GM10847 (cell line): ENCODE results near the gene FAIM2.

Experiments
- POLR2A ChIP-seq: IDR thresholded peaks from 2 replicates; pipeline ENCODE4 v1.6.1; 2011; ENCODE audit not compliant: insufficient read length; ENCODE audit errors: extremely low read depth

The FAIM2 gene

DNA sequence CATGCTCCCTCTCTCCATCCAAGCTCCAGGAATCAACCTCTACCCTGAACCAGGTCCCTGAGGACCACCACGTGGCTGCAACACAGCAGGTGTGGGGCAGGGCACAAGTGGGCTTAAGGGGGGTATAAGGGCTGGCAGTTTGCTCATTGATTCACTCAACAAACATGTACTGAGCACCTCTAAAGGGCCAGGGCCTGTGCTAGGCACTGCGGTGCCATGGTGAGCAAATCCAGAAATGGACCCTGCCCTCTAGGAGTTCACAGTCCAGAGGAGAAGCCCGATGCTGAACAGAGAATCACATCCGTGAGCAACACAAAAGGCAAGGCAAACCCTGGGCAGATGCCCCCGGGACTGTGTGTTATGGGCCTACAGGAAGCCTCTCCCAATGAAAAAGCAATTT lies 40.3 kb upstream of the FAIM2 start:
- TF ChIP-seq POLR2A = no peak

DNA sequence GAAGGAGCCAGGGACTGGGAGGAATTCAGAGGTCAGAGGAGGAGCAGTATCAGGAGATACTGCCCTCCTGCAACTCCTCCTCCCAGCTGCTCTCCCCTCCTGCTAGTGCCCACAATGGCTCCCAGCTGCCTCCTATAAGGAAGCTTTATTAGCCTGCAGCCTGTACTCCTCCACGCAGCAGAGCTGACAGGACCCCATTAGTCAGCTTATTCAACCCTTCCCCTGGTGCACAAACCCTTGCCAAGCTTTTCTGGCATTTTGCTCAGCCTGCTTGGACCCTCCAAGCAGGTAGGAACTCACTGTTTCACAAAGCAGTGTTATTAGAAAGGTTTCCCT lies 39.9 kb upstream of the FAIM2 start:
- TF ChIP-seq POLR2A = no peak

DNA sequence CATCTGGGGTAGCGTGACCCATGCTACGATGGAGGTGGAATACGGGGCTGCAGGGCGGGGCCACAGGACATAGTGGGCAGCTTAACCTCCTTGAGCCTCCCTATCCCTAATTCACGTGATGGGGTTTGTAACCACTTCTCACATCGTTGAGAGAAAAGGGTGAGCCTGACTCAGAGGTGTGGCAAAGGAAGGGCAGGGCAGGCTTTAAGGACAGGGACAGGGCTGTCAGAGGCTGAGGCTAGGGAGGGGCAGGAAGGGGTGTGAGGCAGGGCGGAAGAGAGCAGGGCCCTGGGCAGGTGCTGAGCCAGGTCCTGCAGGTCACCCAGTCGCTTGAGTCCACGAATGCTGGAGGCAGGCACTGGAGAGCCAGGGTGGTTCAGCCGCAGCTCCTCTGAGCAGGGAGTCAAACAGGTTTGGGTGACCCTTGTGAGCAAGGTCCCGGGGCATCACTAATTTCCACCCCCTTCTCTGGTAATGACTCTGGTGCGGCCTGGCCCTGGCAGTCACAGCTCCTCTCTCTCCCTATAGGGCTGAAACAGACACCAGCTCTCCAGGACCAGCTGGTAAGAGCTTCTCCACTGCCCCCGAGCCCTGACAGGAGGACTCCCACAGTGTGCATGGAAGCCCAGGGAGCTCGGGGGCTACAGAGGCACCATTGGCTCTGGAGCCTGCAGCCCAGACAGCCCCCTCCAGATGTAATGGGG lies 39.4 kb upstream of the FAIM2 start:
- no peak for TF ChIP-seq POLR2A

DNA sequence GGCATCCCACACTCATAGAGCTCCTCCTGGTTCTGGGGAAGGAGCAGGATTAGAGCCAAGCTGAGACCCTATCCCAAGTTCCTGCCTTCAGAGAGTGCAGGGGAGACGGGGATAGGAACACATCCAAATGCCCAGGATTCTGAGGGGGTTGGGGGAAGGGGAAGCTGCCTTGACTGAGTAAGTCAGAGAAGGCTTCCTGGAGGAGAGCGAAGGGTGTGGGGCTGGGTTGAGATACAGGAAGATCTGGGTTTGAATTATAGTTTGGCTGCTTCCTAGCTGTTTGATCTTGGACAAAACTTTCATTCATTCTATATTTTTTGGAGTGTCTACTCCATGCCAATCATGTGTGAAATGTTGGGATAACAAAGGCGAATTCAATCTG lies 38.8 kb upstream of the FAIM2 start:
- no peak for TF ChIP-seq POLR2A

DNA sequence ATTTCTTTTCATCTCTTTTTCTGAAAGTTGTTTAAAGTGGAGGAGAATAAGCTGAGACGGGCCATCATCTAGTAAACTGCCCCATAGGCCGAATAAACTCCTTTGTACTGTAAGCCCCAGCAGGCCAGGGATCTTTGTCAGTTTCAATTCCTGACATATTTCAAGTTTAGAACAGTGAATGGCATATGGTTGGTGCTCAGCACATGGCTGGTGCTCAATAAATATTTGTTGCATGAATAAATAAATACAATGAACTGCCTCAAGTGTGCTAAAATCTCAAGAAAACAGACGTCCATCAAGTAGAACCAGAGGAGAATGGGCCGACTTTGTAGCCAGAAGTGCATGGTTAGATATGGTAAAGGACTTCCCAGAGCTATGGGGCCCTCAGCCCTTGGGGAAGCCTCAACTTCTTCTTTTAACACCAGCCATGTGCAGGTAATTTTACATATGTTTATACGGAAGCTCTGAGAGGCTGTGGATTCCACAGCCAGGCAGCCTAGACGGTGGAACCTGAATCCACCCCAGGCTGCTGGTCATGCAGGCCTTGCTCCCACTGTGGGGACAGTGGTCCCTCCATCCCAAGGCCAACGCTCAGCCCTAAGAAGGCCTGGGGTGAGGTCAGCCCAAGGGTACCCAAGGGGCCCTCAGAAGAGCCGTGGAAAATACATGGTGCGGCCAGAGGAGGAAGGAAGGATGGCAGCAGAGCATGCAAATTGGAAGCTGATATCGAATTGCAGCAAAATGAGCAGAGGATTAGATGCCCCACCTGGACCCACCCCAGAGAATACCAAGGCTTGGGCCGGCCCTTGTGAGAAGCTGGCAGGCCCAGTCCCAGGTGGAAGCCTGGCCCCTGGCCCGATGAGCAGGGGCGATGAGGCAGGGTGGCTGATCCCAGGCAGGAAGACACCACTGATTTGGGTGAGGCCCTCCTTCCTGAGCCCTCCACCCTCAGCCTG lies 38.1 kb upstream of the FAIM2 start:
- TF ChIP-seq POLR2A = no peak

DNA sequence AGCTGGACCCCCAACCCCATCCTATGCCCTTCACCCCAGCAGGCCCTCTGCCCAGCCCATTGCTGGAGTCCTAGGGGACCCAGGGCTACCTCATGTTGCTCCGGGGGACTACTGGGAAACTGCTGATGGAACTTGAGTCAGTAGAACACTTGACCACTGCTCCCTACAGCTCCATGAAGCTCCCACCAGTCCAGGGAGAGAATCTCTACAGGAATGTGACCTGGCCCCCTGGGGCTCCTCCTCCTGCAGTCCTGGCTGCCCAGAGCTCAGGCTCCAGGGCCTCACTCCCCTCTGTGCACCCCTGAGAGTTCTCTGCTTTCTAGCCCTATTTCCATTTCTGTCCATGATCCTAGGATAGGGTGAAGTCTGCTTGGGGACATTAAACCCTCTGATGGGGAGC lies 36.0 kb upstream of the FAIM2 start:
- no peak for TF ChIP-seq POLR2A

DNA sequence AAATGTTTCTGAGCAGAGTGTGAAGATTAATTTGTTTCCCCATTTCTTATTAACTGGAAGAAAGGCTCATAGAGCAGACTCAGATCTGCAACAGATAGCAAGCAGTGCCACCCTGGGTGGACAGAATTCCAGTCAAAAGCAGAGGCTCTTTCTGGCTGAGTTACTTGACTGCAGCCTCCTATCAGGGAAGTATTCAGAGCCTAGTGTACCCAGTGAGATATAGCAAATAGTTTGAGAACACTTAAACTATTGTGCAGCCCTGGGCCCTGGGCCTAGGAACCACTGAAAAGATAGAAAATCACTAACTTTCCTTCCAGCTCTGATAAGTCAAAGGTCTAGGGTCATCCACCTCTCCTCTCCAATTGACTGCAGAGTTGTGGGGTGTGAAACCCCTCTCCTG lies 35.6 kb upstream of the FAIM2 start:
- no peak for TF ChIP-seq POLR2A

DNA sequence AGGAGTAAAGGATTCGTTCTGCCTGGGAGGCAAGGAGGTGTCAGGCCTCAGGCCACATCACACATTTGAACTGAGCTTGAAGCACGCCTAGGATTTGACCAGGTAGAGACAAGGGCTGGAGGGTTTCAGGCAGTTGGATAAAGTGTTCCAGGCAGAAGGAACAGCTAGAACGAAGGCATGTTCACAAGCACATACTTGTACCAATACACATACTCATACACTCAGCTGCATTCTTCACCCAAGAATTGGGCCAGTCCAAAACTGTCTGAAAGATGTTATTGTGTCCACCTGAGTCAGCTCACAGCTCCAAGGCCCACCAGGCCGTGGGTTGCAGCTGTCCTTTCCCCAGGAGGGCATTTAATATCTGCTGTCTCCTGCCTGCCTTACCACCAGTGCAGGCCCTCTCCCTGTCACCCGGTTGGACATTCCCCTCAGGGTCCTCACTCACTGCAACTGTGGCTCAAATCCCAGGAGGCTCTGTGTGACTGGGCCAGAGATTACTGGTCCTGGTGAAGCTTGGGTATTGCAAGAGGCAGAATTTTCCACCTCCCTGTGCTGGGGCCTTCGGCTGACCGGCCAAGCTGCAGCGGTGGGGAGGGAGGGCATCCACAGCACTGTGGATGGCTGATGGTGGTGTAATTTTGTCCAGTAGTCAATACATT lies 34.1 kb upstream of the FAIM2 start:
- no peak for TF ChIP-seq POLR2A

DNA sequence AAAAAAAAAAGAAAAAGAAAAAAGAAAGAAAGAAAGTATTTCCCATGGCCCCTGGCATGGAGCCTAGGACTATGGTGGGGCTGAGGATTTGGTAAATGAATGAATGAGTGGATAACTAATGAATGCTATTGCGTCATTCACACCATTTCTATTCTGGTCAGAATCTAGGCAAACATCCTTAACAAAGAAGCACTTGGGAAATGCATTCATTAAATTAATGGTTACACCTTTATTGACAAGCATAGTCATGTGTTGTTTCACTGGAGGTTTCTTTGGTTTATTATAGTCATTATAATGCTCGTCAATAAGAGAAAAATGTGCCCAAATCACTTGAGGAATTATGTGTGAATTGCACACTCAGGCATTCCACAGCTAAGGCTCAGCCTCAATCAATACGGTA lies 33.2 kb upstream of the FAIM2 start:
- no peak for TF ChIP-seq POLR2A

DNA sequence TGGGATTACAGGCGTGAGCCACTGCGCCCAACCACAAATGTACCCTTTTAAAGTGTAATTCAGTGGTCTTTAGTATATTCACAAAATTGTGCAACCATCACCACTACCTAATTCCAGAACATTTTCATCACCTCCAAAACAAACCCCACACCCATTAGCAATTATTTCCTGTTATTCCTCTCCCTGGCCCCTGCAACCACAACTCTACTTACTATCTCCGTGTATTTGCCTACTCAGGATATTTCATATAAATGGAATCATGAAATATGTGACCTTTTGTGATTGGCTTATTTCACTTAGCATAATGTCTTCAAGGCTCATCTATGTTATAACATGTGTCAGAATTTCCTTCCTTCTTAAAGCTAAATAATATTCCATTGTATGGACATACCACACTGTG lies 30.8 kb upstream of the FAIM2 start:
- TF ChIP-seq POLR2A = no peak

DNA sequence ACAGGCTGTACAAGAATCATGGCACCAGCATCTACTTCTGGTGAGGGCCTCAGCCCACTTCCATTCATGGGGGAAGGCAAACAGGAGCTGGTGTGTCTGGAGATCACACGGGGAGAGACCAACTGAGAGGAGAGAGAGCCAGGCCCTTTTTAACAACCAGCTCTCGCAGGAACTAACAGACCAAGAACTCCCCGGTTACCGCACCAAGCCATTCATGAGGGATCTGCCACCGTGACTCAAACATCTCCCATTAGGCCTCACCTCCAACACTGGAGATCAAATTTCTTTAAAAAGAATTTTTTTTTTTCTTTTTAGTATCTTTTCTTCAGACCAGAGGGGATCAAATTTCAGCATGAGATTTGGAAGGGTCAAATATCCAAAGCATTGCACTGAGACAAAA lies 30.1 kb upstream of the FAIM2 start:
- TF ChIP-seq POLR2A = no peak

DNA sequence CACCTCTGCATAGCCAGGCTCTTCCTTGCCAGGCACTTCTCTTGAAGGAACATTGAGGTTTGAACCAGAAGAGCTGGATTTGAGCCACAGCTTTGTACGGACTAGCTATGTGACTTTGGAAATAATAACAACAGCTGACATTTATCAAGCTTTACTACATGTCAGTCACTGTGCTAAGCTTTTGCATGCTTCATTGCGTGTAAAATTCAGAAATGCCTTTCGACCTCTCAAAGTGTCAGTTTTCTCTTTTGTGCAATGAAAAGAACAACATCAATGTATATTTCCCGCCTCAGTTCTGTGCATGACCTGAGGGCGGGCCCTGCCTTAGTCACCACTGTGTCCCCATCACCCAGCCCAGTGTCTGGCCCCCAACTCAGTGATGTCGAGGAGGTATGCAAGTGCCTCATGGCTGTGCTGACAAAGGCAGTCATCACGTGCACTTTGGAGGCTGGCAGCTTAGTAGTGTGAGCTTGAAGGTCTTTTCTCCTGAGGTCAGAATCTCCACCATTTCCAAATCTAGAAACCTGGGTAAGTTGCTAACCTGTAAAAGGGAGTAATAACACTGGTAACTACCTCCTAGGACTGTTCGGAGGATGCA lies 28.9 kb upstream of the FAIM2 start:
- no peak for TF ChIP-seq POLR2A

DNA sequence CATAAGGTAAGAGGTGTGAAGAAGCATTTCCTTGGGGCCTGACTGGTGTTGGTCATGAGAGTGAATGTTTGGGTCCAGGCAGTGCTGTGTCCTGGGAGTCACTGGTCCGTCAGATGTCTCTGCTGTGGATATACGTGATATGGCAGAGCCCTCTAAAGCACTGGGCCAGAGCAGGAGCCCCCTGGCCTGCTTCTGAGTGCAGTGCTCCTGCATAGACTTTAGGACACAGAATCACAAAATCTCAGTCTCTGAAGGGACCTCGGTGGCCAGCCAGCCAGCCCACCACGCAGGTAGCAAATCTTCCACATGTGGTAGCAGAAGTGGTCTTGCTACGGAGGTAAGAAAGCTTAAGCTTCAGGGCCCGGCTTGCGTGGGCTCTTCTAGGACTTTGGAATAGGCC lies 28.3 kb upstream of the FAIM2 start:
- TF ChIP-seq POLR2A = no peak

DNA sequence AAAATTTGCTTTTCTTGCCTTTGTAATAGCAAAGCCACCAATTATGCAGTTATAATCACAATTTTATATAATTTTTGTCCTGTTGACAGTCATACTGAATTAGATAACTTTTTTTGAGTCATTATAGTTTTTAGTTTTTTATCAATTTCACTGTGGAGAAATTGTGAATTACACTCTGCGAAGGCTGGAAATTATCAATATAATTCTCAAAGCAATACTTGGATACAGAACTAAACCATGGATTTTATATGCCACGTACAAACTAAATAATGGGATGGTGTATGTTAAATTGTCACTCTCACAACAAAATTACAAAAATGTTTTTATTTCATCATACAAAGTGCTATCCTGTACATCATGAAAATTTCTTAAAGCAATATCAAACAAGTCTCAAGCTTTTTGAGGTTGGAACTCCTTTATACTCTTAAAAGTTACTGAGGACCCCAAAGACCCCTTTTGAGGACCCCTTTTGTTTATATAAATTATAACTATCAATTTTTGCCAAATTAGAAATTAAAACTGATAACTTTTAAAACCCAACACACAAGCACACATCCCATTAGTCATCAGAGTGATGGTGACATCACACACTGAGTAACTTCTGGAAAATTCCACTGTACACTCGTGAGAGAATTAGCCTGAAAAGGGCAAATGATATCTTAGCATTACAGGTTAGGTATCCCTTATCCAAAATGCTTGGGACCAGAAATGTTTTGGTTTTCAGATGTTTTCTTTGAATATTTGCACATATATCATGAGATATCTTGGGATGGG lies 27.0 kb upstream of the FAIM2 start:
- TF ChIP-seq POLR2A = no peak

DNA sequence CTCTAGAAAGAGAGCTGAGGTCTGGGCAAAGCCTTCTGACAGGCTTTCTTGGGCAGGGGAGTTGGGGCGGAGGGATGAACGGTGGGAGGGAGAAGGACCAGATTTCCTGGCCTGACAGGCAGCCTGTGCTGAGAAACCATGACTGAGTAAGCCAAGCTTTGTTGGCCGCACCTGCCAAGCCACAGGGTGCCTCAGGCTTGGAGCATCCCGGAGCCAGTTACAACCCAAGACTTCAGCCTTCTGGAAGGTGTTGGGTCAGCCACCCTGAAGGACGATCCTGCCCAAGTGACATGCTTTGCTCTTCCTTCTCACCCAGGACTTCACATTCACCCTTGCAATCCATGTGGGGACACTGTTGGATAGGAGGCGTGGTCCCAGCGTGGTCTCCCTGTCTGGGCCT lies 25.9 kb upstream of the FAIM2 start:
- no peak for TF ChIP-seq POLR2A
